ENCODE results near the gene HBG1.
"Not testable (repeated sequence)": the region's sequence is repeated elsewhere in the genome, so short reads cannot be mapped to it uniquely, and the experiment has no call there.

The HBG1 gene

GRCh38 chr11:5249807-5250396, at the start of gene HBG1:
Gene HBG1, minus strand, starts transcription at chr11:5249857. Its CDS starts 53 bp downstream, at chr11:5249804.
- DNase-seq: not testable (repeated sequence)

GRCh38 chr11:5298451-5298850, 48.8 kb upstream of the HBG1 start:
- DNase-seq: no peak

GRCh38 chr11:5297721-5298323, 48.2 kb upstream of the HBG1 start:
- DNase-seq: no peak

- not testable (repeated sequence) for DNase-seq
Measured at GRCh38 chr11:5294342-5294995, 44.8 kb upstream of the HBG1 start.

- no peak for DNase-seq
Measured at GRCh38 chr11:5293028-5293427, 43.4 kb upstream of the HBG1 start.

GRCh38 chr11:5291207-5291838, 41.7 kb upstream of the HBG1 start:
- no peak for DNase-seq

GRCh38 chr11:5290106-5290505, 40.4 kb upstream of the HBG1 start:
- no peak for DNase-seq

GRCh38 chr11:5289696-5290095, 40.0 kb upstream of the HBG1 start:
- DNase-seq: no peak

GRCh38 chr11:5288906-5289550, 39.4 kb upstream of the HBG1 start:
- DNase-seq: no peak

- no peak for DNase-seq
Measured at GRCh38 chr11:5288108-5288905, 38.6 kb upstream of the HBG1 start.

GRCh38 chr11:5286901-5287300, 37.2 kb upstream of the HBG1 start:
- no peak for DNase-seq

- DNase-seq: no peak
Measured at GRCh38 chr11:5286351-5286750, 36.7 kb upstream of the HBG1 start.

- DNase-seq: no peak
Measured at GRCh38 chr11:5285703-5286340, 36.2 kb upstream of the HBG1 start.

GRCh38 chr11:5284637-5285036, 35.0 kb upstream of the HBG1 start:
- DNase-seq: no peak

- no peak for DNase-seq
Measured at GRCh38 chr11:5283882-5284281, 34.2 kb upstream of the HBG1 start.

- no peak for DNase-seq
Measured at GRCh38 chr11:5283086-5283485, 33.4 kb upstream of the HBG1 start.

GRCh38 chr11:5282628-5283027, 33.0 kb upstream of the HBG1 start:
- DNase-seq: no peak

- DNase-seq: no peak
Measured at GRCh38 chr11:5281596-5281995, 31.9 kb upstream of the HBG1 start.

GRCh38 chr11:5280582-5281102, 31.0 kb upstream of the HBG1 start:
- no peak for DNase-seq

GRCh38 chr11:5279471-5280090, 29.9 kb upstream of the HBG1 start:
- DNase-seq: no peak

GRCh38 chr11:5277807-5278382, 28.2 kb upstream of the HBG1 start:
- DNase-seq: no peak
